IMR-90 (cell line): ENCODE data around the gene PIP5K1B. TPM values are rescaled to one million over a fixed set of nuclear protein-coding genes. Genes with fewer than 3 reads are reported as not detected.

Experiments used
- ATAC-seq: fragments of 200-7000 bp; cut with Tn5 transposase; 2 replicates; pipeline ENCODE4 v1.9.1; 2020; ENCODE audit warnings: low read depth, mild to moderate bottlenecking, moderate library complexity
- BruUV-seq: library from RNA; stranded (reverse); fragments of 400-500 nt; replicated peaks from 2 replicates; lab custom pipeline; 2021; lab: Mats Ljungman, UMichigan
- CTCF ChIA-PET: fragments of 300-600 bp; formaldehyde crosslinking; extraction: SDS; loops from one replicate; lab custom pipeline; 2021; ENCODE audit warnings: antibody characterized with exemption; lab: Yijun Ruan, JAX
- POLR2A ChIA-PET: fragments of 300-600 bp; sonication (Branson Sonifier 250); formaldehyde crosslinking; loops from one replicate; lab custom pipeline; 2022; ENCODE audit warnings: antibody characterized with exemption; ENCODE audit not compliant: unreplicated experiment; lab: Charles Lee
- DNase-seq: peaks from one replicate; pipeline ENCODE4 v3.0.0; 2013
- H2AFZ ChIP-seq: replicated peaks from 2 replicates; pipeline ENCODE3; 2013; ENCODE audit warnings: low read length, mild to moderate bottlenecking; ENCODE audit not compliant: poor library complexity
- H2AK5ac ChIP-seq: 2 replicates; pipeline ENCODE4 v1.6.1; 2013; ENCODE audit warnings: low read depth, low read length, inconsistent platforms
- H2AK9ac ChIP-seq: replicated peaks from 2 replicates; pipeline ENCODE3; 2013; ENCODE audit warnings: mild to moderate bottlenecking, low read depth, low read length, moderate library complexity; ENCODE audit not compliant: poor library complexity
- H2BK120ac ChIP-seq: 2 replicates; pipeline ENCODE4 v1.6.1; 2013; ENCODE audit warnings: low read depth, low read length, inconsistent platforms
- H2BK15ac ChIP-seq: 3 replicates; pipeline ENCODE4 v1.6.1; 2013; ENCODE audit warnings: low read depth, low read length, inconsistent platforms
- H2BK20ac ChIP-seq: 2 replicates; pipeline ENCODE4 v1.6.1; 2013; ENCODE audit warnings: low read depth, mild to moderate bottlenecking, inconsistent platforms, low read length, moderate library complexity
- H2BK5ac ChIP-seq: 2 replicates; pipeline ENCODE4 v1.6.1; 2013; ENCODE audit warnings: mild to moderate bottlenecking, low read depth, low read length, inconsistent platforms; ENCODE audit not compliant: poor library complexity, severe bottlenecking
- H3K14ac ChIP-seq: replicated peaks from 2 replicates; pipeline ENCODE4 v1.6.1; 2013; ENCODE audit warnings: low read depth, low read length, inconsistent platforms
- H3K18ac ChIP-seq: 2 replicates; pipeline ENCODE4 v1.6.1; 2013; ENCODE audit warnings: low read depth, low read length, control low read depth
- H3K23ac ChIP-seq: 2 replicates; pipeline ENCODE4 v1.6.1; 2013; ENCODE audit warnings: low read depth, low read length, inconsistent platforms
- H3K27ac ChIP-seq: 2 replicates; pipeline ENCODE4 v1.5.1; 2013; ENCODE audit warnings: mild to moderate bottlenecking, control low read depth, low read length; ENCODE audit not compliant: insufficient read depth
- H3K27me3 ChIP-seq: 2 replicates; pipeline ENCODE4 v1.6.1; 2013; ENCODE audit warnings: low read length; ENCODE audit not compliant: control insufficient read depth, insufficient read depth
- H3K36me3 ChIP-seq: 2 replicates; pipeline ENCODE4 v1.6.1; 2013; ENCODE audit warnings: low read length, mixed read lengths; ENCODE audit not compliant: control insufficient read depth, insufficient read depth
- H3K4ac ChIP-seq: 2 replicates; pipeline ENCODE4 v1.6.1; 2013; ENCODE audit warnings: low read depth, low read length, inconsistent platforms
- H3K4me1 ChIP-seq: 2 replicates; pipeline ENCODE4 v1.6.1; 2013; ENCODE audit warnings: low read length, mixed read lengths; ENCODE audit not compliant: control insufficient read depth, insufficient read depth
- H3K4me2 ChIP-seq: 2 replicates; pipeline ENCODE4 v1.6.1; 2013; ENCODE audit warnings: low read depth, mild to moderate bottlenecking, control low read depth, low read length, moderate library complexity
- H3K4me3 ChIP-seq: 2 replicates; pipeline ENCODE4 v1.5.1; 2013; ENCODE audit warnings: low read depth, mild to moderate bottlenecking, control low read depth, low read length, moderate library complexity; ENCODE audit not compliant: insufficient read depth
- H3K56ac ChIP-seq: 2 replicates; pipeline ENCODE4 v1.6.1; 2013; ENCODE audit warnings: low read length, inconsistent platforms; ENCODE audit not compliant: insufficient read depth; ENCODE audit errors: extremely low read depth
- H3K79me1 ChIP-seq, 2 experiments: 2 replicates each; pipeline ENCODE4 v1.6.1; 2013; ENCODE audit warnings: low read length in 2 of 2, inconsistent platforms in 1 of 2, low read depth in 1 of 2
- H3K9ac ChIP-seq: 2 replicates; pipeline ENCODE4 v1.6.1; 2013; ENCODE audit warnings: low read depth, low read length, control low read depth
- H3K9me1 ChIP-seq: 2 replicates; pipeline ENCODE4 v1.6.1; 2013; ENCODE audit warnings: low read length, inconsistent platforms; ENCODE audit not compliant: insufficient read depth
- H3K9me3 ChIP-seq: 2 replicates; pipeline ENCODE4 v1.6.1; 2013; ENCODE audit warnings: low read length; ENCODE audit not compliant: control insufficient read depth, insufficient read depth
- H4K20me1 ChIP-seq: 2 replicates; pipeline ENCODE4 v1.6.1; 2013; ENCODE audit warnings: low read length, inconsistent platforms; ENCODE audit not compliant: insufficient read depth
- H4K5ac ChIP-seq: 2 replicates; pipeline ENCODE4 v1.6.1; 2013; ENCODE audit warnings: mild to moderate bottlenecking, low read depth, low read length, control low read depth
- H4K8ac ChIP-seq, 2 experiments: 2 replicates each; pipeline ENCODE4 v1.6.1; 2013; ENCODE audit warnings: low read depth in 2 of 2, low read length in 2 of 2, control low read depth in 1 of 2, inconsistent platforms in 1 of 2
- H4K91ac ChIP-seq: 2 replicates; pipeline ENCODE4 v1.6.1; 2013; ENCODE audit warnings: low read depth, low read length, inconsistent platforms; ENCODE audit not compliant: insufficient read depth
- BHLHE40 ChIP-seq: fragments of 150-350 bp; IDR thresholded peaks from 2 replicates; pipeline ENCODE4 v1.6.1; 2016; ENCODE audit warnings: mild to moderate bottlenecking, low read depth, low read length
- CEBPB ChIP-seq: IDR thresholded peaks from 2 replicates; pipeline ENCODE4 v1.6.1; 2012; ENCODE audit warnings: low read depth, low read length, improper control_type of control experiment
- CHD1 ChIP-seq: IDR thresholded peaks from 2 replicates; pipeline ENCODE4 v1.6.1; 2012; ENCODE audit warnings: low read depth, low read length, improper control_type of control experiment
- MAZ ChIP-seq: IDR thresholded peaks from 2 replicates; pipeline ENCODE4 v1.6.1; 2012; ENCODE audit warnings: low read depth, mild to moderate bottlenecking, low read length, improper control_type of control experiment, moderate library complexity, borderline replicate concordance
- POLR2A ChIP-seq: IDR thresholded peaks from 2 replicates; pipeline ENCODE4 v1.6.1; 2012; ENCODE audit warnings: mild to moderate bottlenecking, low read depth, low read length
- RAD21 ChIP-seq: IDR thresholded peaks from 2 replicates; pipeline ENCODE4 v1.6.1; 2012; ENCODE audit warnings: low read length, improper control_type of control experiment
- RFX5 ChIP-seq: IDR thresholded peaks from 2 replicates; pipeline ENCODE4 v1.8.0; 2012; ENCODE audit warnings: low read depth, mild to moderate bottlenecking, low read length, moderate library complexity
- SMC3 ChIP-seq: fragments of 150-350 bp; IDR thresholded peaks from 2 replicates; pipeline ENCODE4 v1.6.1; 2016; ENCODE audit warnings: low read depth, mild to moderate bottlenecking, antibody characterized with exemption, low read length, moderate library complexity
- WGBS, 2 experiments: methylation state at CpG; one replicate each; pipeline versions ENCODE4 v1.1.5 to v1.1.7; 2013; ENCODE audit warnings: missing lambda C conversion rate in 2 of 2; ENCODE audit not compliant: insufficient read length in 1 of 2; ENCODE audit errors: extremely low coverage in 2 of 2; 5-methylcytosine and 5-hydroxymethylcytosine counted together
- dilution Hi-C: fragments of 300-500 bp; cut with HindIII; formaldehyde crosslinking; loops from one replicate; pipeline ENCODE4 v1.14.3; 2018; ENCODE audit warnings: low sequenced_read_pairs; ENCODE audit not compliant: unreplicated experiment
- in situ Hi-C: fragments of 300-500 bp; cut with MboI; formaldehyde crosslinking; loops from 3 replicates; pipeline ENCODE4 v1.14.3; 2019; ENCODE audit warnings: low sequenced_read_pairs, inconsistent platforms, mixed read lengths
- intact Hi-C: fragments of 100-400 bp; cut with micrococcal nuclease; formaldehyde crosslinking; loops from 2 replicates; pipeline ENCODE4 v1.10.0; 2022
- polyA plus RNA-seq, 3 experiments: library from polyadenylated mRNA; depleted of rRNA; stranded (reverse); fragments of >200 nt; gene quantifications; 2 replicates each; pipeline ENCODE4 v1.2.3, GENCODE V29; 2012; ENCODE audit warnings: low replicate concordance in 1 of 3
- total RNA-seq: library from RNA; depleted of rRNA; stranded (reverse); fragments of >200 nt; gene quantifications from 2 replicates; pipeline ENCODE4 v1.2.3, GENCODE V29; 2012
- TF ChIP-seq, protein P1 (sequence below): conservative IDR thresholded peaks from 2 replicates; pipeline ENCODE4 v1.5.1; 2012; ENCODE audit warnings: mild to moderate bottlenecking, low read depth, low read length, improper control_type of control experiment

PIP5K1B gene
- total and polyA plus RNA-seq, 2 of the 4 experiments (the other 2 are of a cell fraction): not detected

DNA sequence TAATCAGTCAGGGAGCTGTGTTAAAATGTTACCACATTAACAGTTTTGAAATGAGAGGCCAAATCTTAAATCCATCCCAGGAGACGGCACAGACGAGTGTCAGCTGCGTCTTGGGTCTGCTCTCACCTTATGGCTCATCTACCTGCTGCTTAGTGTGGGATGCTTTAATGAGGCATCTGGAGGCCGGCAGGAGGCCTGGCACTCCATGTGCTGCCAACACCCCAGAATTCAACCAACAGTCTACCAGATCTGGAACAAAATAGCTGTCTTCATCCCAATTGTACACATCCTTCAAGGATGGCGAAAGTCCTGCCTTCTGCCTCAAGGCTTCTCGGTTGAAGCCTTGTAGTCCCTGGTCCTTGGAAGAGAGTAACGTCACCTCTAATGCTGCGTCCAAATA is 296.9 kb downstream of the PIP5K1B start:
- in situ Hi-C loops (loop anchor here (10.0 kb wide), 1 partner anchor 417 kb away; no protein-coding TSS in a partner anchor), intact Hi-C loops (no loop called here), dilution Hi-C loops (no loop called here)
- H2BK20ac ChIP-seq: no peak overlapping the region
- no peaks in the 10 kb centered on the region for H3K9me1 ChIP-seq
- no peaks in the 10 kb centered on the region for H3K9me3 ChIP-seq
- H3K36me3 ChIP-seq: no peaks in the 10 kb centered on the region
- H3K79me1 ChIP-seq: no peaks in the 10 kb centered on the region
- H4K91ac ChIP-seq: no peak overlapping the region
- no peak overlapping the region for H3K14ac ChIP-seq
- no peak overlapping the region for H2AK9ac ChIP-seq
- no peak for TF ChIP-seq CEBPB
- TF ChIP-seq POLR2A: no peak
- TF ChIP-seq SMC3: no peak
- no peak for TF ChIP-seq RFX5
- TF ChIP-seq, protein P1, sequence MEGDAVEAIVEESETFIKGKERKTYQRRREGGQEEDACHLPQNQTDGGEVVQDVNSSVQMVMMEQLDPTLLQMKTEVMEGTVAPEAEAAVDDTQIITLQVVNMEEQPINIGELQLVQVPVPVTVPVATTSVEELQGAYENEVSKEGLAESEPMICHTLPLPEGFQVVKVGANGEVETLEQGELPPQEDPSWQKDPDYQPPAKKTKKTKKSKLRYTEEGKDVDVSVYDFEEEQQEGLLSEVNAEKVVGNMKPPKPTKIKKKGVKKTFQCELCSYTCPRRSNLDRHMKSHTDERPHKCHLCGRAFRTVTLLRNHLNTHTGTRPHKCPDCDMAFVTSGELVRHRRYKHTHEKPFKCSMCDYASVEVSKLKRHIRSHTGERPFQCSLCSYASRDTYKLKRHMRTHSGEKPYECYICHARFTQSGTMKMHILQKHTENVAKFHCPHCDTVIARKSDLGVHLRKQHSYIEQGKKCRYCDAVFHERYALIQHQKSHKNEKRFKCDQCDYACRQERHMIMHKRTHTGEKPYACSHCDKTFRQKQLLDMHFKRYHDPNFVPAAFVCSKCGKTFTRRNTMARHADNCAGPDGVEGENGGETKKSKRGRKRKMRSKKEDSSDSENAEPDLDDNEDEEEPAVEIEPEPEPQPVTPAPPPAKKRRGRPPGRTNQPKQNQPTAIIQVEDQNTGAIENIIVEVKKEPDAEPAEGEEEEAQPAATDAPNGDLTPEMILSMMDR: no peak
- TF ChIP-seq MAZ: no peak
- no peak for TF ChIP-seq CHD1
- no peak for TF ChIP-seq RAD21
- no peak for TF ChIP-seq BHLHE40
- no peaks in the 10 kb centered on the region for H4K20me1 ChIP-seq
- no peak overlapping the region for H2AFZ ChIP-seq
- H2BK5ac ChIP-seq: no peak overlapping the region
- no peak overlapping the region for H3K18ac ChIP-seq
- ATAC-seq (no peak), DNase-seq (no peak)
- POLR2A ChIA-PET: interaction anchor here (0.6 kb wide), 1 partner anchor 8 kb away, joined by 3 read pairs; no protein-coding TSS in a partner anchor
- no peak overlapping the region for H3K9ac ChIP-seq
- CTCF ChIA-PET: no interaction called here
- no peak overlapping the region for H3K4ac ChIP-seq
- H2BK120ac ChIP-seq: no peak overlapping the region
- BruUV-seq: no TSS peak
- H3K4me1 ChIP-seq: no peaks in the 10 kb centered on the region
- H4K5ac ChIP-seq: no peak overlapping the region
- no peak overlapping the region for H4K8ac ChIP-seq
- no peak overlapping the region for H2AK5ac ChIP-seq
- H3K56ac ChIP-seq: no peak overlapping the region
- H3K27me3 ChIP-seq: peaks cover 11% of the 10 kb centered on the region
- no peak overlapping the region for H2BK15ac ChIP-seq
- WGBS, 2 experiments: no CpG with 5 or more reads among the region's 8 CpGs
- H3K27ac ChIP-seq: no peak overlapping the region
- H3K4me3 ChIP-seq: no peak overlapping the region
- no peak overlapping the region for H3K23ac ChIP-seq
- H3K4me2 ChIP-seq: no peak overlapping the region
